ENCODE results near the gene B3GNT3.
A peak's percentile ranks its signal among the peaks of the same experiment; 100 is the strongest.

The B3GNT3 gene

GRCh38 chr19:17832443-17833208, 37.7 kb downstream of the B3GNT3 start:
- DNase-seq (ENCODE audit: low read depth, low spot score), result no peak

GRCh38 chr19:17834350-17835181, 39.6 kb downstream of the B3GNT3 start:
- no peak for DNase-seq (ENCODE audit: low read depth, low spot score)

GRCh38 chr19:17835182-17836006, 40.5 kb downstream of the B3GNT3 start:
- no peak for DNase-seq (ENCODE audit: low read depth, low spot score)

- no peak for DNase-seq (ENCODE audit: low read depth, low spot score)
Measured at GRCh38 chr19:17836530-17836929, 41.6 kb downstream of the B3GNT3 start.

- DNase-seq (ENCODE audit: low read depth, low spot score), result no peak
Measured at GRCh38 chr19:17837972-17838371, 43.0 kb downstream of the B3GNT3 start.

GRCh38 chr19:17840019-17840418, 45.1 kb downstream of the B3GNT3 start:
- no peak for DNase-seq (ENCODE audit: low read depth, low spot score)

- no peak for DNase-seq (ENCODE audit: low read depth, low spot score)
Measured at GRCh38 chr19:17841371-17841809, 46.5 kb downstream of the B3GNT3 start.

GRCh38 chr19:17841810-17842662, 47.1 kb downstream of the B3GNT3 start:
- peak; percentile 88 for DNase-seq (ENCODE audit: low read depth, low spot score)

- DNase-seq (ENCODE audit: low read depth, low spot score), result no peak
Measured at GRCh38 chr19:17842663-17843291, 47.8 kb downstream of the B3GNT3 start.

- DNase-seq (ENCODE audit: low read depth, low spot score), result no peak
Measured at GRCh38 chr19:17843292-17843827, 48.4 kb downstream of the B3GNT3 start.

- DNase-seq (ENCODE audit: low read depth, low spot score), result no peak
Measured at GRCh38 chr19:17843908-17844490, 49.1 kb downstream of the B3GNT3 start.

GRCh38 chr19:17846146-17846545, 51.2 kb downstream of the B3GNT3 start:
- DNase-seq (ENCODE audit: low read depth, low spot score), result no peak

GRCh38 chr19:17847538-17848366, 52.8 kb downstream of the B3GNT3 start, which contains the start of gene JAK3:
TSS of gene JAK3 (minus strand) at chr19:17847982. CDS start at chr19:17844417, 3,565 bp downstream.
- peak; percentile 85 for DNase-seq (ENCODE audit: low read depth, low spot score)

- no peak for DNase-seq (ENCODE audit: low read depth, low spot score)
Measured at GRCh38 chr19:17848595-17849292, 53.8 kb downstream of the B3GNT3 start.

GRCh38 chr19:17854061-17854460, 59.1 kb downstream of the B3GNT3 start:
- DNase-seq (ENCODE audit: low read depth, low spot score), result no peak

GRCh38 chr19:17855280-17856152, 60.6 kb downstream of the B3GNT3 start:
- peak; percentile 89 for DNase-seq (ENCODE audit: low read depth, low spot score)
